ENCODE measurements around the gene ATRAID.

GRCh38 chr2:27179344-27180000, 32.4 kb upstream of the ATRAID start:
- TF ChIP-seq, protein P1, sequence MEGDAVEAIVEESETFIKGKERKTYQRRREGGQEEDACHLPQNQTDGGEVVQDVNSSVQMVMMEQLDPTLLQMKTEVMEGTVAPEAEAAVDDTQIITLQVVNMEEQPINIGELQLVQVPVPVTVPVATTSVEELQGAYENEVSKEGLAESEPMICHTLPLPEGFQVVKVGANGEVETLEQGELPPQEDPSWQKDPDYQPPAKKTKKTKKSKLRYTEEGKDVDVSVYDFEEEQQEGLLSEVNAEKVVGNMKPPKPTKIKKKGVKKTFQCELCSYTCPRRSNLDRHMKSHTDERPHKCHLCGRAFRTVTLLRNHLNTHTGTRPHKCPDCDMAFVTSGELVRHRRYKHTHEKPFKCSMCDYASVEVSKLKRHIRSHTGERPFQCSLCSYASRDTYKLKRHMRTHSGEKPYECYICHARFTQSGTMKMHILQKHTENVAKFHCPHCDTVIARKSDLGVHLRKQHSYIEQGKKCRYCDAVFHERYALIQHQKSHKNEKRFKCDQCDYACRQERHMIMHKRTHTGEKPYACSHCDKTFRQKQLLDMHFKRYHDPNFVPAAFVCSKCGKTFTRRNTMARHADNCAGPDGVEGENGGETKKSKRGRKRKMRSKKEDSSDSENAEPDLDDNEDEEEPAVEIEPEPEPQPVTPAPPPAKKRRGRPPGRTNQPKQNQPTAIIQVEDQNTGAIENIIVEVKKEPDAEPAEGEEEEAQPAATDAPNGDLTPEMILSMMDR (IDR thresholded peaks at IDR 0.05 in 2 of 3, conservative IDR thresholded peaks at IDR 0.05 in 1 of 3; ENCODE audit: control insufficient read depth in 2 of 3, extremely low read depth in 1 of 3, insufficient read depth in 1 of 3, low read depth in 3 of 3, low read length in 3 of 3) = no peak
- TF ChIP-seq HDAC6 (IDR thresholded peaks at IDR 0.05; ENCODE audit: unreplicated experiment) (no peak), EZH2 (IDR thresholded peaks at IDR 0.05; ENCODE audit: borderline replicate concordance, control insufficient read depth, low read depth, low read length) (no peak), EGR1 (IDR thresholded peaks at IDR 0.05; ENCODE audit: borderline replicate concordance in 1 of 2, low read depth in 2 of 2, low read length in 2 of 2) (no peak), POLR2A (IDR thresholded peaks at IDR 0.05; ENCODE audit: low read depth, low read length) (no peak), NFYA (IDR thresholded peaks at IDR 0.05; ENCODE audit: borderline replicate concordance, low read depth, low read length) (no peak)

Measured in GM12878 (cell line).